KOPT-K1 (cell line): ENCODE results near the gene MAP1A.

Experiments used
- H3K27ac ChIP-seq: fragments of 200-600 bp; sonication (generic); 2 replicates; pipeline ENCODE4 v1.5.1; 2016; ENCODE audit warnings: antibody characterized with exemption, mild to moderate bottlenecking, low read depth, low read length; ENCODE audit not compliant: poor library complexity, severe bottlenecking
- H3K36me3 ChIP-seq: fragments of 200-600 bp; sonication (generic); 2 replicates; pipeline ENCODE4 v1.5.1; 2017; ENCODE audit warnings: antibody characterized with exemption, mild to moderate bottlenecking, low read length, moderate library complexity; ENCODE audit not compliant: insufficient read depth
- H3K9me3 ChIP-seq: fragments of 200-600 bp; sonication (generic); 2 replicates; pipeline ENCODE4 v1.5.1; 2017; ENCODE audit warnings: antibody characterized with exemption, low read length, mild to moderate bottlenecking; ENCODE audit not compliant: insufficient read depth, poor library complexity, severe bottlenecking

MAP1A gene

DNA sequence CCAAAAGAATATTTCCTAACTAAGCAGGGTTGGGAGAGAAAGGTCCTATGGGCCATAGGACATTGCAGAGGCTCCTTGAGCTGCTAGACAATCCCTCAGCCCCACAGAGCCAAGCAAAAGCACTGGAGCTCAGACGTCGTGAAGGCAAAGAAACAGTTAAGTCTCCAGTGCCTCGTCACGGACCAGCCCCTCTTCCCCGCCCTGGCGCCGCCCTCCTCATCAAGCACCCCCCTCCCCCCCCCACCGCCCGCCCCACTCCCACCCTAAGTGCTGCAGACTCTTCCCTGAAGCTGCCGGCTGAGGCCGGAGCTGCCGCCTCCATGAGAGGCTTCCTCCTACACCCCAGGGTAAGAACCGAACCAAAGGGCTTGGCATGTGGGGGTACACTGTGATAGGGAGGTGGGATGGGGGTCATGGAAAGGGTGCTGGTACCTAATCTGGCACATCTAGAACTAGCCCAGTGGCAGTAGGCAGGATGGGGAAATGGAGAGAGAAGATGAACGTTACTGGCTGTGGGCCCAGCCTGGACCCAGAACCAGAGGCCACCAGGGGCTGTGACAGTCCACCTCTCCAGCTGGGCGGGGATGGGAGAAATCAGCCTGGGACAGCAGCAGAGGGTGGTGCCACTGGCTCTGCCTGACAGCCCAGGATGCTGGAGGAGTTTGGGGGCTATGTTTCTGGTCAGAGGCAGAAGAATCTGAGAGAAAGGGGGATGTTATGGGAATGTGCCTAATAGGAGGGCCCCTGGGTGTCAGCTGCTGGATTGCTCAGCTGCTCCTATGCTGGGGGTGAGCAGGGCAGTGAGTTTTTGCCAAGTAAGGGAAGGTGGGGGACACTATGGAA, at the start of gene MAP1A:
Gene MAP1A (plus strand): TSS at position 255 of the 843 bp plus-strand sequence. CDS start 3,866 bp downstream, outside the sequence.
- peaks cover 26% of the 10 kb centered on the region for H3K36me3 ChIP-seq
- H3K27ac ChIP-seq, result peak within 1 kb of the TSS; percentile 89

DNA sequence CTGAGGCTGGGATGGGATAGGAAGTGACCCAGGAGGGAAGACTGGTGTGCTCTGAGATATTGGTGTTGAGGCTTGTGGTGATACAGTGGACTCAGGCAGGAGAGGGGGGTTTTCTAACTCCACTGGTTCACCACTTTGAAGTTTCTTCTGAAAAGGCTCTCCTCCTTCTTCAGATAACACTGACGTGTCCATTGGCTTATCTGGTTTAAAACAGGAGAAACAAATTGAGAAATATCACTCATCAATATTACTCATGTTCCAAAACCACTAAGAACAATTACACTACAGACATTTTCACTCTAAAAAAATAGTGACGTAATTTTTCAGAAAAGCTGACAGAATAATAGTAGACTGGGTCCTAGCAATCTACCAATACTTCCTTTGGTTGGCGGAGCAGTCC, 47.5 kb upstream of the MAP1A start:
- Histone ChIP-seq H3K27ac (no peak overlapping the region), H3K36me3 (peaks cover 92% of the 10 kb centered on the region), H3K9me3 (no peaks in the 10 kb centered on the region)

More for the DNA sequence above, at the start of gene MAP1A:
- H3K9me3 ChIP-seq, result no peaks in the 10 kb centered on the region

DNA sequence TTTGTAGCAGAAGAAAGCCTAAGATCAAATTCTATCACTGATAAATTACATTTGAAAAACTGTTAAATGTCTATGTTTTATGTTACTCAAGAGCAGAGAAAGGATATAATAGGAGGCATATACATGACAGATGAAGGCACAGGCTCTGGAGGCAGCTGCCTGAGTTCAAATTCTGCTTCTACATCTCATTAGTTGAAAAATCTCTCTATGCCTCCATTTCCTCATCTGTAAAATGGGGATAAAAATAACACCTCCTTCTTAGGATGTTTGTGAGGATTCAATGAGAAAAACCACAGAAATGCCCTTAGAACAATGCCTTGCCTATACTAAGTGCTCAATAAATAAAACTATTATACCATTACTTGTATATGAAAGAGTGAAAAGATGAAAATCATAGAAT, 45.4 kb upstream of the MAP1A start:
- peaks cover 91% of the 10 kb centered on the region for H3K36me3 ChIP-seq
- no peak overlapping the region for H3K27ac ChIP-seq
- H3K9me3 ChIP-seq, result no peaks in the 10 kb centered on the region

DNA sequence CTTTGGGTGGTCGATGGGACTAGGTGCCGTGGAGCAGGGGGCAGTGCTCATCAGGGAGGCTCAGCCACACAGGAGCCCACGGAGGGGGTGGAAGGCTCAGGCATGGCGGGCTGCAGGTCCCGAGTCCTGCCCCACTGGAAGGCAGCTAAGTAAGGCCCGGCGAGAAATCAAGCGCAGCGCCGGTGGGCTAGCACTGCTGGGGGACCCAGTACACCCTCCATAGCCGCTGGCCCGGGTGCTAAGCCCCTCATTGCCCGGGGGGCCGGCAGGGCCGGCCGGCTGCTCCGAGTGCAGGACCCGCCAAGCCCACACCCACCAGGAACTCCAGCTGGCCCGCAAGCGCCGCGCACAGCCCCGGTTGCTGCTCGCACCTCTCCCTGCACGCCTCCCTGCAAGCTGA, 43.5 kb upstream of the MAP1A start:
- Histone ChIP-seq H3K9me3 (no peaks in the 10 kb centered on the region), H3K36me3 (peaks cover 91% of the 10 kb centered on the region), H3K27ac (no peak overlapping the region)

DNA sequence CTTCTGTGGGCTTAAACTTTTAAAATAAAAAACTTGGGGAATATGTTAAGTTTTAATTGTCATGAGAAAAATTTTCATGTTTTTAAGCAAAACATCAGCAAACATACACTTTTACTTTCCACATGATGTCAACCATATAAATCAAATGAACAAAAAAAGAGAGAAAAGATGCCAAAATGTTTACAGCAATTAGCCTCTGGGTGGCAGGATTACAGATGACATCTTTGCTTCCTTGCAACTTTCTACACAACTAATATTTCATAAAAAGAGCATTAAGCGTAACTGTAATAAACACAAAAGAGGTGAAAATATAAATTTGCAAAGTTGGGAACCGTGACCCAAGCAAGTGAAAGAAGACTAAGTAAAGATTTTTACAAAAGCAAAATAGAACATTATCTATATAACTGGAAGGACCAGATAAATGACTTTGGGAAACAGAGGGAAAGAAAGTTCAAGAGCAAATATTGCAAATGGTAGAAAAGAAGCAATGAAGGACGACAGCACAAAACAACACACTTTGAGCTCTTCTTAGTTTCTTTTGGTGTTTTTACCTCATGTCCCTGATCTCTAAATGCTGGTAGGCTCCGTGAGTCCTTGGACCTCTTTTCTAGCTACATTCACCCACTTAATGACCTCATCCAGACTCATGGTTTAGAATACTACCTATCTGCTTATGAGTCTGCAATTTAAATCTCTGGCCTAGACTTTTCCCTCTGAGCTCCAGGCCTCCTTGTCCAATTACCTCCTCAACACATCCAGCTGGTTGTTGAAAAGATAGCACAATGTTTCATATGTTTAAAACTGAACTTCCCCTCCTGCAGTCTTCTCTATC, 33.9 kb upstream of the MAP1A start:
- Histone ChIP-seq H3K27ac (no peak overlapping the region), H3K9me3 (no peaks in the 10 kb centered on the region), H3K36me3 (peaks cover 54% of the 10 kb centered on the region)

DNA sequence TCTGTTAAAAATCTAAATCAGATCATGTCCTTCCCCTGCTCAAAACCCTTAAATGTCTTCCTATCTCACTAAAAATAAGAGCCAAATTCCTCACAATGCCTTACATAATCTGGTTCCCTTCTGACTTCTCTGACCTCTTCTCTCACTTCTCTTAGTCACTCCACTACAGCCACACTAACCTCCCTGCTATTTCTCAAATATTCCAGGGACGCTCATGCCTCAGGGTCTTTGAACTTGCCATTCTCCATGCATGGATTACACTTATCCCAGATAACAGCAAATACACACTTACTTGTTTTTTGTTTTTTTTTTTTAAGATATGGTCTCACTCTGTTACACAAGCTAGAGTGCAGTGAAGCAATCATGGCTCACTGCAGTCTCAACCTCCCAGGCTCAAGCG, 33.0 kb upstream of the MAP1A start:
- H3K27ac ChIP-seq, result no peak overlapping the region
- H3K9me3 ChIP-seq, result no peaks in the 10 kb centered on the region
- H3K36me3 ChIP-seq, result peaks cover 44% of the 10 kb centered on the region

DNA sequence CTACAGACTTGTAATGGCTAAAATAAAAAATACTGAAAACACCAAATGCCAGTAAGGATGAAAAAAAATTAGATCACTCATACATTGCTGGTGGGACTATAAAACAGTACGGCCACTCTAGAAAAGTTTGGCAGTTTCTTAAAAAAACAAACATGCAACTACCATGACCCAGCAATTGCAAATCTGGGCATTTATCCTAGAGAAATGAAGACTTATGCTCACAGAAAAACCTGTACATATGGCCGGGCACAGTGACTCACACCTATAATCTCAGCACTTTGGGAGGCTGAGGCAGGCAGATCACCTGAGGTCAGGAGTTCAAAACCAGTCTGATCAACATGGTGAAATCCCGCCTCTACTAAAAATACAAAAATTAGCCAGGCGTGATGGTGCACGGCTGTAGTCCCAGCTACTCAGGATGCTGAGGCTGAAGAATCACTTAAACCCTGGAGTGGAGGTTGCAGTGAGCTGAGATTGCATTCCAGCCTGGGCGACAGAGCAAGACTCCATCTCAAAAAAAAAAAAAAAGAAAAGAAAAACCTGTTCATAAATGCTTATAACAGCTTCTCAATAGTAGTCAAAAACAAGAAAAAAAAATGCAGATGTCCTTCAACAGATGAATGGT, 30.0 kb upstream of the MAP1A start:
- peaks cover 40% of the 10 kb centered on the region for H3K36me3 ChIP-seq
- no peak overlapping the region for H3K27ac ChIP-seq
- no peaks in the 10 kb centered on the region for H3K9me3 ChIP-seq

DNA sequence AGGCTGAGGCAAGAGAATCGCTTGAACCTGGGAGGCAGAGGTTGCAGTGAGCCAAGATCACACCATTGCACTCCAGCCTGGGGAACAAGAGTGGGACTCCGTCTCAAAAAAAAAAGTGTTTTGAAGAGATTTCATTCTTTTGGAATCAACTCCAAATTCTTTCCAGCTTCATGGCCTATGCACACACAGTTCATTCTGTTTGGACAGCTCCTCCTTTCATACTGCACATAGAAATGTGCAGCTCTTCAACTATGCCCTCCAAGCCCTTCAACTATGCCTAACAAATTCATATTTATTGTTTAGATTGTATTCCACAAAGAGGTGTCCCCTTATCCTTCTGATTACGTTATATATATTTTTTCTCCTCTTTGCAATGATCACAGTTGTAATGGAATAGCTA, 28.6 kb upstream of the MAP1A start:
- H3K27ac ChIP-seq, result no peak overlapping the region
- peaks cover 36% of the 10 kb centered on the region for H3K36me3 ChIP-seq
- H3K9me3 ChIP-seq, result no peaks in the 10 kb centered on the region

DNA sequence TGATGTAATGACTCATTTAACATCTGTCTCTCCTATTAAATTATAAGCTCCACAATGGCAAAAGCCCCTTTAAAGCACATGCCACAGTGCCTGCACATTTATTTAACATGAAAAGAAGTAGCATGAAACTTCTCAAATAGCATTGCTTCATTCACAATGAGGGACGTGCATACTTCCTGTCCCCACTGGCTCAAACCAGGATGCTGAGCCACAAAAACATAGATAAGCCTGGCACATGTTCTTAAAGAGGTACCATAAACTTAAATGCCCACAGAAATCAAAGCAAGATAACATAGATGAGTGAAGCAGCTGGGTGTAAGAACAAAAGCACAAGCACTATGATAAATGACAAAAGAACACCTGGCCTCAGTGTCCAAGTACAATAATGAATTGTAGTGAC, 28.2 kb upstream of the MAP1A start:
- H3K9me3 ChIP-seq, result no peaks in the 10 kb centered on the region
- H3K27ac ChIP-seq, result no peak overlapping the region
- H3K36me3 ChIP-seq, result peaks cover 36% of the 10 kb centered on the region

DNA sequence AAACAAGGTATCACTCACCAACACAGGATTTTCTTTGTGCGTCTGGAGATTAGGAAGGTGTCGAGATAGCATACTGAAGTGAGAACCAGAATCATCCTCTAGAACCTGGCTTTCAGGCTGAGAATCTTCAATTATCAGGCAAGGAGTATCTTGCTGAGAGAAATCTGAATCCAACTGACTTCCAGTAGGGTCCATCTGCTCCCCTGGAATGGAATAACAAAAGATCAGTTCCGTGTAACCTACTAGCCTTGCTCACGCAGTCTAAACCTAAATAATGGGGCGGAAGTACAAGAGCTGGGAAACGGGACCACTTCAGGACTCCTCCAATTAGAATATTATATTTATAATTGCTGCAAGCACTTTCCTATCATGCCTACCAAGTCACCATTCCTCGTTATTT, 25.1 kb upstream of the MAP1A start:
- H3K27ac ChIP-seq, result peak overlapping the region; percentile 53
- H3K36me3 ChIP-seq, result peaks cover 26% of the 10 kb centered on the region
- H3K9me3 ChIP-seq, result no peaks in the 10 kb centered on the region

DNA sequence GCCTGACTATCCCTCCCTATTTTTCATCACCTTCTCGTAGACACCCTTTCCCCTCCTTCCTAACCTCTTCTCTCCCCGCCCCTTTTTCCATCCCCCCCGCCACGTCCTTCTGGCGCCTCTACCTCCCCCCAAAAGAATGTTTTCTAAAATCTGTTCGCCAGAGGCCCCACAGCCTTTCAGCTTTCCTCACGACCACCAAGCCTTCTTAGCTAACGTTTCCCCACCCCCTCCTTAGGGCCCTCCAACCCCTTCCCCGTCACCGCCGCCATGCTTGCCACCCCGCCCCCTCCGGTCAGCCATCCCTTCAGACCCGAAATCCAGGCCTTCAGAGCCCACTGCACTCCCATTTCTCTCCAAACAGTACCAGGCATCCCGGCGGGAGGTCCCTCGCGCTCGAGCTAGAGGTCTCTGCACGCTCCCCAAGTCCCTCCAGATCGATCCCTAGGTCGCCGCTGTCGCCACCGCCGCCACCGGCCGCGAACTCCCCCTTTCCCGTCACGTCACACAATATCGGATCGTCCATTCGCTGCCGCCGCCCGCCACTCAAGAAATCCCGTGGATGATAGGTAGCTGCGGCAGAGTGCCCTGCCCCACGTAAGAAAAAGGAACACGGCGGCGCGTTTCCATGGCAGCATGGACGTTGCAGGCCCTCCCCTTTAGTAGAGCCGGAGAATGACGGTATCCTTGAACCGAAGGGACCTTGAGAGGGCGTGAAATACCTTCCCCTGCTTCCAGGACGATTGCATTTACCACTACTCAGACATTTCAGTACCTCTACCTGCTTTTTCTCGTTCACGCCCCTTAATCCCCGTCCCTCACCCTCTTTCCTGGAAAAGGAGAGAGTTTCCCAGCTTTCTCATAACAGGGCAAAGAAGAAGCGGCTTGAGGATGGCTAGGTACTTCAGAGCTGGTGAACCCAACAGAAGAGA, 24.5 kb upstream of the MAP1A start, which contains the start of gene TP53BP1:
Gene TP53BP1 (minus strand): TSS at position 484 of the 929 bp plus-strand sequence. CDS start 113 bp downstream, at position 371.
- peaks cover 19% of the 10 kb centered on the region for H3K36me3 ChIP-seq
- peak within 1 kb of the TSS; percentile 53 for H3K27ac ChIP-seq
- H3K9me3 ChIP-seq, result no peaks in the 10 kb centered on the region

DNA sequence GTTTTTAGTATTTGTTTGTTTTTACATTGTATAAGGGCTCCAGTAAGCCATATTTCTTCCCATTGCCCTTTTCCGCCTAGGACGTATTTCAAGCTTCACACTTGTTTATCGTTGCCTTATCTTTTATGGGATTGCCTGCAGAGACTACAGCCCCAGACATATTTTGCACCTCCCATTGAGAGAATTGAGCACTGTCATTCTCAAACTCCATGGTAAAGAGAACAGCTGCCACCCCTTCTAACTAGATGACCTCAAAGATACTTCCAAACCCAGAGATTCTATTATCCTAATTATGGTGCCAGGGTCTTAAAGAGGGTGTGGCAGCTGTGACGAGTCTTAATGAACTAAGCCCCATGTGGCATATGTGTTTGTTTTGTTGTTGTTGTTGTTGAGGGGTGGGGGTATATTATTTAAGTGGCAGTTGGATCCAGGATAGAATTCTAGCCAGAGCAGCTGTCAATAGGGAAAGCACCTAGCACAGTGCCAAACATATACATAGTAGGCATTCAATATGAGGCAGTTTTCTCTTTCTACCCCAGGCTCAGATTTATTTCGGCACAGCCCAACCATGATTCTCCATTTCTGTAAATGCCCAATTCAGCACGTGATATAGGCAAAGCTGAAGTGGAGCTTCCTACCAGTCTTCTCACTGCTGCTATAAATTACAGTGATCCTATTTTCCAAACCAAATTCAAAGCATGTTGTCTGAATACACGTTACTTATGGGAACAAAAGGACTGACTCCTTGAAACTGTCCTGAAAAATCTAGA, 23.5 kb upstream of the MAP1A start:
- H3K36me3 ChIP-seq, result peaks cover 14% of the 10 kb centered on the region
- no peaks in the 10 kb centered on the region for H3K9me3 ChIP-seq
- H3K27ac ChIP-seq, result peak overlapping the region; percentile 53

DNA sequence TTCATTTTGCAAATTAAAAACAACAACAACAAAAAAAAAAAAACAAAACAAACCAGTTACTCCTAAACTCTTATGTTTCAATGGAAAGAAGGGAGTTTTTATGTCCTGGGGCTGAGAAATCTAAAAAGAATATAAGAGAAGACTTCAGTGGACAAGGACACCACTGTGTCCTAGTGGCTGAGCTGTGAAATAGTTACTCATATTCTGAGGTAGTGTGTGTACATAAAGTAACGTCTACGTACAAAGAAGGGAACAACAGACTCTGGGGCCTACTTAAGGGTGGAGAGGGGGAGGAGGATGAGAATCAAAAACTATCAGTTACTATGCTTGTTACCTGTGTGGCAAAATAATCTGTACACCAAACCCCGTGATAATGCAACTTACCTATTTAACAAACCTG, 18.4 kb upstream of the MAP1A start:
- Histone ChIP-seq H3K36me3 (no peaks in the 10 kb centered on the region), H3K27ac (no peak overlapping the region), H3K9me3 (no peaks in the 10 kb centered on the region)

DNA sequence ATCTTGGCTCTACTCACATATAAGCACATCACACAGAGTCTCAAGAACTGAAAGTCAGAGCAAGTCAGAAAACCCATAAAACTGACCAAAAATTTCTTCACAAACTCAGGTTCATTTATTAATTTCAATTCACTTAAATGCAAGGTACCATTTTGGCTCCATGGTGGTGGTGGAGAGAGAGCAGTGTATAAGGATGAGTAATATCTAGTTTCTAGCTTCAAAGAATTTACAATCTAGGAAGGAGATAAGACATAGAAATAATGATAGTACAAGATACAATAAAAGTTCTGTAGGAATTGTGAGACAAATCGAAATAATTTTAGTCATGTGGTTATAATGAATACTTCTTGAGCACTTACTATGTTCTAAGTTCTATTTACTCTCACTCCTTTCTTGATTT, 17.8 kb upstream of the MAP1A start:
- Histone ChIP-seq H3K9me3 (no peaks in the 10 kb centered on the region), H3K27ac (no peak overlapping the region), H3K36me3 (no peaks in the 10 kb centered on the region)
